HepG2 (cell line): ENCODE data around the gene CLDN7. TPM values are rescaled to one million over a fixed set of nuclear protein-coding genes. Genes with fewer than 3 reads are reported as not detected.

Experiments used
- ATF1 ChIP-seq: IDR thresholded peaks from 2 replicates; pipeline ENCODE4 v1.6.1; 2016; ENCODE audit warnings: mild to moderate bottlenecking, control low read depth
- ELF1 ChIP-seq: sonication (generic); formaldehyde crosslinking; IDR thresholded peaks from 2 replicates; pipeline ENCODE4 v1.4.0; 2020; ENCODE audit warnings: missing genetic modification reagents
- HMG20A ChIP-seq: IDR thresholded peaks from 2 replicates; pipeline ENCODE4 v1.6.1; 2016; ENCODE audit warnings: borderline replicate concordance
- MLX ChIP-seq: IDR thresholded peaks from 2 replicates; pipeline ENCODE4 v1.6.1; 2016
- NFYB ChIP-seq: sonication (generic); formaldehyde crosslinking; IDR thresholded peaks from 2 replicates; pipeline ENCODE4 v1.4.0; 2020; ENCODE audit warnings: missing genetic modification reagents
- TARDBP ChIP-seq: sonication (generic); formaldehyde crosslinking; IDR thresholded peaks from 2 replicates; pipeline ENCODE4 v1.8.0; 2022; ENCODE audit warnings: mild to moderate bottlenecking, missing genetic modification reagents
- TBX2 ChIP-seq: sonication (generic); formaldehyde crosslinking; IDR thresholded peaks from 2 replicates; pipeline ENCODE4 v1.5.0; 2020; ENCODE audit warnings: missing genetic modification reagents, mild to moderate bottlenecking, borderline replicate concordance
- TP53 ChIP-seq: sonication (generic); formaldehyde crosslinking; conservative IDR thresholded peaks from 2 replicates; pipeline ENCODE4 v1.4.0; 2020; ENCODE audit warnings: missing genetic modification reagents
- ZC3H4 ChIP-seq: sonication (generic); formaldehyde crosslinking; IDR thresholded peaks from 2 replicates; pipeline ENCODE4 v1.4.0; 2020; ENCODE audit warnings: missing genetic modification reagents, borderline replicate concordance
- ZFP90 ChIP-seq: sonication (generic); formaldehyde crosslinking; IDR thresholded peaks from 2 replicates; pipeline ENCODE4 v1.8.0; 2022; ENCODE audit warnings: missing genetic modification reagents, mild to moderate bottlenecking, inconsistent platforms, borderline replicate concordance
- ZNF124 ChIP-seq: sonication (generic); formaldehyde crosslinking; IDR thresholded peaks from 2 replicates; pipeline ENCODE4 v1.4.0; 2020; ENCODE audit warnings: missing genetic modification reagents
- ZNF687 ChIP-seq: sonication (generic); formaldehyde crosslinking; IDR thresholded peaks from 2 replicates; pipeline ENCODE4 v1.5.1; 2020; ENCODE audit warnings: mild to moderate bottlenecking, missing genetic modification reagents, moderate library complexity
- polyA plus RNA-seq, 8 experiments: library from polyadenylated mRNA; depleted of rRNA in 3 of 8; stranded (reverse) in 7 of 8; unstranded in 1 of 8; fragments of >200 nt; fragmentation: Illumina TruSeq in 4 of 8; extraction: Trizol in 4 of 8; gene quantifications; 2 replicates each; pipeline versions ENCODE4 v1.2.1 to v1.2.3, GENCODE V29; 2011 to 2016; ENCODE audit warnings: low read depth in 4 of 8, missing spikeins in 1 of 8, mixed read lengths in 1 of 8; ENCODE audit not compliant: insufficient read depth in 1 of 8
- total RNA-seq, 5 experiments: library from RNA; depleted of rRNA; stranded (reverse); fragments of >200 nt; fragmentation: Illumina TruSeq; extraction: Trizol; gene quantifications; 2 replicates each; pipeline ENCODE4 v1.2.3, GENCODE V29; 2016; ENCODE audit warnings: low read depth in 1 of 5
- TF ChIP-seq, protein P1 (sequence below): sonication (generic); formaldehyde crosslinking; IDR thresholded peaks from 2 replicates; pipeline ENCODE4 v1.5.0; 2020; ENCODE audit warnings: mild to moderate bottlenecking, missing genetic modification reagents, borderline replicate concordance
- TF ChIP-seq, protein P2 (sequence below): sonication (generic); formaldehyde crosslinking; IDR thresholded peaks from 2 replicates; pipeline ENCODE4 v1.4.0; 2020; ENCODE audit warnings: low read depth, mild to moderate bottlenecking, missing genetic modification reagents
- TF ChIP-seq, protein P3 (sequence below): sonication (generic); formaldehyde crosslinking; IDR thresholded peaks from 2 replicates; pipeline ENCODE4 v1.5.0; 2020; ENCODE audit warnings: missing genetic modification reagents
- TF ChIP-seq, protein P4 (sequence below): sonication (generic); formaldehyde crosslinking; IDR thresholded peaks from 2 replicates; pipeline ENCODE4 v1.8.1; 2023; ENCODE audit warnings: mild to moderate bottlenecking, missing genetic modification reagents

Gene CLDN7
- total and polyA plus RNA-seq, 2 of the 13 experiments (the other 11 are each of a cell fraction or from before 2014, with no cell fraction given): not detected

DNA sequence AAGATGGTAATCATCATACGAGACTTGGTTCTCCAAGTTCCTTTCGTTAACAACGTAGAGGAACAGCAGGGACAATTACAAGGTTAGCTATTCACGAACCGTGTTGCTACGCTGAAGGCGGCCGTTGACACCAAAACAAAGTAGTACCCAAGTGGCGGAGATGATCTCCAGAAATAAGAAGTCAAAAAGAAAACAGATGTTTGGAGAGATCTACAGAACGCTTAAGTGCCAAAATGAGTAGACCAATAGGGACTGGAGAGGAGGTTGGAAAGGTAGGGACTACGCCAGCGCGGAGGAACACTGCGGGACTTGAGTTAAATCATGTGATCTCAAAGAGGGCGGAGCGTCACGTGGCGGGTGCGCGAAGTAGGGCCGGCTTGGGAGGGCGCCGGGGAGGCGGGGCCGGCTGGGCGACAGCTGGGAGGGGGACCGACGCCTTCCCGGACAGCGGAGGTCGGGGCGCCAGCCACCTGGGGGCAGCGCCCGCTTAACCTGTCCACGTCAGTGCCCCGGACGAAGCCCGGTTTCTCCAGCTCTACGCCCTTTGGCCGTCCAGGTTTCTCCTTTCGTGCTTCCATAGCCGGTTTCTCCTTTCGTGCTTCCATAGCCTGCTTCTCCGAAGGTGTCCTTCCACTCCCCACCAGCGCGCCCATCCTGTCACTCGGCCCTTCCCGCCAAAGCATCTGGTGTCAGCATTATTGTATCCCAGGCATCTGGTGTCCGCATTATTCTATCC, 19.4 kb downstream of the CLDN7 start (continued):
- TF ChIP-seq, protein P1, sequence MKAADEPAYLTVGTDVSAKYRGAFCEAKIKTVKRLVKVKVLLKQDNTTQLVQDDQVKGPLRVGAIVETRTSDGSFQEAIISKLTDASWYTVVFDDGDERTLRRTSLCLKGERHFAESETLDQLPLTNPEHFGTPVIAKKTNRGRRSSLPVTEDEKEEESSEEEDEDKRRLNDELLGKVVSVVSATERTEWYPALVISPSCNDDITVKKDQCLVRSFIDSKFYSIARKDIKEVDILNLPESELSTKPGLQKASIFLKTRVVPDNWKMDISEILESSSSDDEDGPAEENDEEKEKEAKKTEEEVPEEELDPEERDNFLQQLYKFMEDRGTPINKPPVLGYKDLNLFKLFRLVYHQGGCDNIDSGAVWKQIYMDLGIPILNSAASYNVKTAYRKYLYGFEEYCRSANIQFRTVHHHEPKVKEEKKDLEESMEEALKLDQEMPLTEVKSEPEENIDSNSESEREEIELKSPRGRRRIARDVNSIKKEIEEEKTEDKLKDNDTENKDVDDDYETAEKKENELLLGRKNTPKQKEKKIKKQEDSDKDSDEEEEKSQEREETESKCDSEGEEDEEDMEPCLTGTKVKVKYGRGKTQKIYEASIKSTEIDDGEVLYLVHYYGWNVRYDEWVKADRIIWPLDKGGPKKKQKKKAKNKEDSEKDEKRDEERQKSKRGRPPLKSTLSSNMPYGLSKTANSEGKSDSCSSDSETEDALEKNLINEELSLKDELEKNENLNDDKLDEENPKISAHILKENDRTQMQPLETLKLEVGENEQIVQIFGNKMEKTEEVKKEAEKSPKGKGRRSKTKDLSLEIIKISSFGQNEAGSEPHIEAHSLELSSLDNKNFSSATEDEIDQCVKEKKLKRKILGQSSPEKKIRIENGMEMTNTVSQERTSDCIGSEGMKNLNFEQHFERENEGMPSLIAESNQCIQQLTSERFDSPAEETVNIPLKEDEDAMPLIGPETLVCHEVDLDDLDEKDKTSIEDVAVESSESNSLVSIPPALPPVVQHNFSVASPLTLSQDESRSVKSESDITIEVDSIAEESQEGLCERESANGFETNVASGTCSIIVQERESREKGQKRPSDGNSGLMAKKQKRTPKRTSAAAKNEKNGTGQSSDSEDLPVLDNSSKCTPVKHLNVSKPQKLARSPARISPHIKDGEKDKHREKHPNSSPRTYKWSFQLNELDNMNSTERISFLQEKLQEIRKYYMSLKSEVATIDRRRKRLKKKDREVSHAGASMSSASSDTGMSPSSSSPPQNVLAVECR: peak; percentile 71
- peak; percentile 37; the same call in 1 of the 2 replicates for TF ChIP-seq ZNF124 (CRISPR knock-in tag)
- TF ChIP-seq, protein P2, sequence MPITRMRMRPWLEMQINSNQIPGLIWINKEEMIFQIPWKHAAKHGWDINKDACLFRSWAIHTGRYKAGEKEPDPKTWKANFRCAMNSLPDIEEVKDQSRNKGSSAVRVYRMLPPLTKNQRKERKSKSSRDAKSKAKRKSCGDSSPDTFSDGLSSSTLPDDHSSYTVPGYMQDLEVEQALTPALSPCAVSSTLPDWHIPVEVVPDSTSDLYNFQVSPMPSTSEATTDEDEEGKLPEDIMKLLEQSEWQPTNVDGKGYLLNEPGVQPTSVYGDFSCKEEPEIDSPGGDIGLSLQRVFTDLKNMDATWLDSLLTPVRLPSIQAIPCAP: no peak
- TF ChIP-seq MLX (CRISPR knock-in tag): peak; percentile 75
- peak; percentile 53; the same call in 1 of the 2 replicates for TF ChIP-seq ELF1 (CRISPR knock-in tag)
- peak; percentile 53 for TF ChIP-seq TARDBP (CRISPR knock-in tag)
- TF ChIP-seq ATF1 (CRISPR knock-in tag): peak; percentile 77
- TF ChIP-seq, protein P3, sequence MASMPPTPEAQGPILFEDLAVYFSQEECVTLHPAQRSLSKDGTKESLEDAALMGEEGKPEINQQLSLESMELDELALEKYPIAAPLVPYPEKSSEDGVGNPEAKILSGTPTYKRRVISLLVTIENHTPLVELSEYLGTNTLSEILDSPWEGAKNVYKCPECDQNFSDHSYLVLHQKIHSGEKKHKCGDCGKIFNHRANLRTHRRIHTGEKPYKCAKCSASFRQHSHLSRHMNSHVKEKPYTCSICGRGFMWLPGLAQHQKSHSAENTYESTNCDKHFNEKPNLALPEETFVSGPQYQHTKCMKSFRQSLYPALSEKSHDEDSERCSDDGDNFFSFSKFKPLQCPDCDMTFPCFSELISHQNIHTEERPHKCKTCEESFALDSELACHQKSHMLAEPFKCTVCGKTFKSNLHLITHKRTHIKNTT (CRISPR knock-in tag): no peak
- TF ChIP-seq, protein P4, sequence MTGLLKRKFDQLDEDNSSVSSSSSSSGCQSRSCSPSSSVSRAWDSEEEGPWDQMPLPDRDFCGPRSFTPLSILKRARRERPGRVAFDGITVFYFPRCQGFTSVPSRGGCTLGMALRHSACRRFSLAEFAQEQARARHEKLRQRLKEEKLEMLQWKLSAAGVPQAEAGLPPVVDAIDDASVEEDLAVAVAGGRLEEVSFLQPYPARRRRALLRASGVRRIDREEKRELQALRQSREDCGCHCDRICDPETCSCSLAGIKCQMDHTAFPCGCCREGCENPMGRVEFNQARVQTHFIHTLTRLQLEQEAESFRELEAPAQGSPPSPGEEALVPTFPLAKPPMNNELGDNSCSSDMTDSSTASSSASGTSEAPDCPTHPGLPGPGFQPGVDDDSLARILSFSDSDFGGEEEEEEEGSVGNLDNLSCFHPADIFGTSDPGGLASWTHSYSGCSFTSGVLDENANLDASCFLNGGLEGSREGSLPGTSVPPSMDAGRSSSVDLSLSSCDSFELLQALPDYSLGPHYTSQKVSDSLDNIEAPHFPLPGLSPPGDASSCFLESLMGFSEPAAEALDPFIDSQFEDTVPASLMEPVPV (CRISPR knock-in tag): peak; percentile 28; the same call in 1 of the 2 replicates
- peak; percentile 48 for TF ChIP-seq TBX2 (CRISPR knock-in tag)
- TF ChIP-seq ZNF687 (CRISPR knock-in tag): peak; percentile 70
- TF ChIP-seq ZFP90 (CRISPR knock-in tag): 0 out of 2 replicates have a peak, but pooled peaks have one; percentile 27
- TF ChIP-seq ZC3H4 (CRISPR knock-in tag): 0 out of 2 replicates have a peak, but pooled peaks have one; percentile 37
- peak; percentile 46 for TF ChIP-seq NFYB
- TF ChIP-seq HMG20A (CRISPR knock-in tag): peak; percentile 17; the same call in 1 of the 2 replicates
- TF ChIP-seq TP53: no peak
